GM12801 (cell line): ENCODE results near the gene UBA1.

Experiments
- TF ChIP-seq, protein P1 (sequence below): IDR thresholded peaks from one replicate; pipeline ENCODE4 v1.5.1; 2011; ENCODE audit warnings: control low read depth; ENCODE audit not compliant: insufficient read length; ENCODE audit errors: extremely low read depth

UBA1 gene

DNA sequence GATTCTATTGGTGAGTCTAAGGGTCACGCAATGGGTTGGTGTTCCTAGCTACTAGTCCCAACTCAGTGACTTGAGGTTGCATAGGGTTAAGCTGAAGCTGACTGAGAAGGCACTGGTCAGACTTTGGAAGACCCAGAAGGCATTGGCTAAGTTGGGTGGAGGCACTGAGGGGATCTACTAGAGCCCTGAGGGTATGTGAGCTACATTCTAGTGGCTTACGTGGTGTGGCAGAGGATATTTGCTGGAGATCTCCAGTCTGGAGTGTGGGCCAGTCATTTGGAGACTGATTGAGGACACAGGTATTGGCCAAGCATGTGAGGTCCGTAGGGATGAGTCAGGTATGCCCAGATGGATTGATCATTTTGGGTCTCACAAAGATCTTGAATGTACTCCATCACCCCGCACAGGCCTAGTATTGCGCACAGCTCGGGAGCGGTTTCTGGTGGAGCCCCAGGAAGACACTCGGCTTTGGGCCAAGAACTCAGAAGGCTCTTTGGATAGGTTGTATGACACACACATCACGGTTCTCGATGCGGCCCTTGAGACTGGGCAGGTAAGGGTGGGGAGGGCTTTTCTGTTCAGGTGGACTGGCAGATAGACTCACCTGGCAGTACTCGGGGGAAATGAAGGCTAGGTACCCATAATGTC is 46.4 kb downstream of the UBA1 start:
- TF ChIP-seq, protein P1, sequence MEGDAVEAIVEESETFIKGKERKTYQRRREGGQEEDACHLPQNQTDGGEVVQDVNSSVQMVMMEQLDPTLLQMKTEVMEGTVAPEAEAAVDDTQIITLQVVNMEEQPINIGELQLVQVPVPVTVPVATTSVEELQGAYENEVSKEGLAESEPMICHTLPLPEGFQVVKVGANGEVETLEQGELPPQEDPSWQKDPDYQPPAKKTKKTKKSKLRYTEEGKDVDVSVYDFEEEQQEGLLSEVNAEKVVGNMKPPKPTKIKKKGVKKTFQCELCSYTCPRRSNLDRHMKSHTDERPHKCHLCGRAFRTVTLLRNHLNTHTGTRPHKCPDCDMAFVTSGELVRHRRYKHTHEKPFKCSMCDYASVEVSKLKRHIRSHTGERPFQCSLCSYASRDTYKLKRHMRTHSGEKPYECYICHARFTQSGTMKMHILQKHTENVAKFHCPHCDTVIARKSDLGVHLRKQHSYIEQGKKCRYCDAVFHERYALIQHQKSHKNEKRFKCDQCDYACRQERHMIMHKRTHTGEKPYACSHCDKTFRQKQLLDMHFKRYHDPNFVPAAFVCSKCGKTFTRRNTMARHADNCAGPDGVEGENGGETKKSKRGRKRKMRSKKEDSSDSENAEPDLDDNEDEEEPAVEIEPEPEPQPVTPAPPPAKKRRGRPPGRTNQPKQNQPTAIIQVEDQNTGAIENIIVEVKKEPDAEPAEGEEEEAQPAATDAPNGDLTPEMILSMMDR, result no peak

DNA sequence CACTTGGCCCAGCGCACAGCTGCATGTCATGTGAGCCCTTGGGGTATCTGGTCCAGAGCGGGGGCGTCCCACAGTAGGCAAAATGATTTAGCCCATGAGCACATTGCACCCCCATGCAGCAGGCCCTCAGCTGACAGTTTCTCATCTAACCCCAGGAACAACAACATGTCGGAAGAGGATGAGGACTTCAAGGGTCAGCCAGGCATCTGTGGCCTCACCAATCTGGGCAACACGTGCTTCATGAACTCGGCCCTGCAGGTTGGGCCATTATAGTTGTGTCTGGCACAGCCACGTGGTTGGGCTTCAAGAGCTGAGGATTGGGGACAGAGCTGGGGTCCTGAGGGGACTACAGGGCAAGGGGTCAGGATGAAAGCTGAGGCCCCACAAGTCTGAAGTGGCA is 47.0 kb downstream of the UBA1 start:
- TF ChIP-seq, protein P1, result no peak

DNA sequence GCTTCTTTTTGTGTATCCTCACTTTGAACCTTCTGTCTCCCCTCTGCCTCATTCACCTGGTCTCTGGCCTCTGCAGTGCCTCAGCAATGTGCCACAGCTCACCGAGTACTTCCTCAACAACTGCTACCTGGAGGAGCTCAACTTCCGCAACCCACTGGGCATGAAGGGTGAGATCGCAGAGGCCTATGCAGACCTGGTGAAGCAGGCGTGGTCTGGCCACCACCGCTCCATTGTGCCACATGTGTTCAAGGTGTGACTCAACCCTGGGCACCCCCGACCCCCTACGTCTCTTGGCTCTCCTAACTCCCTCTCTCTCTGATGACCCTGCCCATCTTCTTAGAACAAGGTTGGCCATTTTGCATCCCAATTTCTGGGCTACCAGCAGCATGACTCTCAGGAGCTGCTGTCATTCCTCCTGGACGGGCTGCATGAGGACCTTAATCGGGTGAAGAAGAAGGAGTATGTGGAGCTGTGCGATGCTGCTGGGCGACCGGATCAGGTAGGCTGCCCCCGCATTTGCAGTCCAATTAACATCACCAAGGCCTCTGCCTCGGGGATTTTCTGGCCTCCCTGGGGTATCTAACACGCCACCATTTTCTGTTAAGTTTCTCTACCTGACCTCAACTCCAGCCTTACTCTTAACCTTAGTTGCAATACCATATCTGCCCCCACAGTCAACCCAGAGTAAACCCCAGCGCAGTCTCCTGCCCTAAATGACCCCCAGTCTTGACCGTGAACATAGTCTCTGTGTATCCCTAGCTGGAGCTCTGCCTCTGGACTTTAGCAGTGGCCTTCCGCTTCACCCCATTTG is 47.8 kb downstream of the UBA1 start:
- TF ChIP-seq, protein P1, result no peak

GRCh38 chrX:47242321-47242720 is 48.7 kb downstream of the UBA1 start:
- TF ChIP-seq, protein P1, result no peak

DNA sequence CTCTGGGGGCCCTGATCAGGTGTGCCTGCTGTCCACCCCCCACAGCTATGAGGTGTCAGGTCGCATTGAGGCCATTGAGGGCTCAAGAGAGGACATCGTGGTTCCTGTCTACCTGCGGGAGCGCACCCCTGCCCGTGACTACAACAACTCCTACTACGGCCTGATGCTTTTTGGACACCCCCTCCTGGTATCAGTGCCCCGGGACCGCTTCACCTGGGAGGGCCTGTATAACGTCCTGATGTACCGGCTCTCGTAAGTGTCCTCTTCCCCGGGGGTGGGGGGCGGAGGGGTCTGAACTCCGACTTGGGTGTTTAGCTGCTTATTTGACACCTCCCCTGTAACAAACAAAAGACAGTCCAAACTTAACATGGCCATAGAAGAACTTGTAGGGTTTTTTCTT is 49.7 kb downstream of the UBA1 start:
- TF ChIP-seq, protein P1, result no peak

DNA sequence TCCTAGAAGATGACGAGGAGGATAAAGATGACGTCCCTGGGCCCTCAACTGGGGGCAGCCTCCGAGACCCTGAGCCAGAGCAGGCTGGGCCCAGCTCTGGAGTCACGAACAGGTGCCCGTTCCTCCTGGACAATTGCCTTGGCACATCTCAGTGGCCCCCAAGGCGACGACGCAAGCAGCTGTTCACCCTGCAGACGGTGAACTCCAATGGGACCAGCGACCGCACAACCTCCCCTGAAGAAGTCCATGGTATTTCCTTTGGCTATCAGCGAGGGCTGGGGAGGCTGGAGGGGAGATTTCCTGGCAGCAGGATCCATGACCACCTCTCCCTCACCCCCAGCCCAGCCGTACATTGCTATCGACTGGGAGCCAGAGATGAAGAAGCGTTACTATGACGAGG is 51.0 kb downstream of the UBA1 start:
- TF ChIP-seq, protein P1, result no peak

DNA sequence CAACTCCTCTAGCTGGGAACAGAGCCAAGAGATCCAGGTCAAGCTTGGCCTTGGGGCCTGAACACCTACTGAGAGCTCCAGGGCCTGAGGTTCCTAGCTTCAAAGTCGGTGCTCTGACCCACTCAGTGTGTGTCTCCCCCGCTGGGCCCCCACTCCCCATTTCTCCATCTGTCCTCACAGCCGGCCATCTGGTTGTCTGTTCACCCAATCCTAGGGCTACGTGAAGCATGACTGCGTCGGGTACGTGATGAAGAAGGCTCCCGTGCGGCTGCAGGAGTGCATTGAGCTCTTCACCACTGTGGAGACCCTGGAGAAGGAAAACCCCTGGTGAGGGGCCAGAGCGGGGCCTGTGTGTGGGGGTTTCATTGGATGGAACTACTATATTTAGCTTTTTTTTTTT is 51.5 kb downstream of the UBA1 start:
- TF ChIP-seq, protein P1, result no peak
